Activated T-helper 1 cell treated with anti-CD3 and anti-CD28 coated beads, Interleukin-2, amount 50 U/mL, for 16 hours (primary cell): ENCODE measurements around the gene HEATR5A.
"Not testable (repeated sequence)": the region's sequence is repeated elsewhere in the genome, so short reads cannot be mapped to it uniquely, and the experiment has no call there.

Source experiments
- DNase-seq, 2 donors: peaks; one replicate each; pipeline ENCODE4 v3.0.0-alpha.2; 2020; ENCODE audit warnings: low read depth in 1 of 2, low spot score in 1 of 2

Gene HEATR5A

GRCh38 chr14:31259040-31259435 is 161.3 kb downstream of the HEATR5A start:
- not testable (repeated sequence) for DNase-seq

DNA sequence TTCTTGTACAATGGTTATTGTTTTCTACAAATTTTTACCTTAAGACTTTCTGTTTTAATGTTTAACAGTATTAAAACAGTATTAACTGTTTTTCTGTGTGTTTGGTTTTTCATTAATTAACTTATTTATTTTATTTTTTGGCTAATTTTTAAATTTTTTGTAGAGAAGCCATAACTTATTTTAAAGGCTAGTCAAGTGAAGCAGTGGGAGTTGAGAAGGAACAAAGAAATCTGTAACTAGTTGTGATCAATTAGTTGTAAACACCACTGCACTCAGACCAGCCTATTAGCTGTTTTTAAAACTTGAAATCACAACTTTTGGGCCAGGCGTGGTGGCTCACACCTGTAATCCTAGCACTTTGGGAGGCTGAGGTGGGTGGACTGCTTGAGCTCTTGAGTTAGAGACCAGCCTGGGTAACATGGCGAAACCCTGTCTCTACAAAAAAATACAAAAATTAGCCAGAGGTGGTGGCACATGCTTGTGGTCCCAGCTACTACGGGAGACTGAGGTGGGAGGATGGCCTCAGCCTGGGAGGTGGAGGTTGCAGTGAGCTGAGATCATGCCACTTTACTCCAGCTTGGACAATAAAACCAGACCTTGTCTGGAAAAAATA is 161.8 kb downstream of the HEATR5A start:
- no peak for DNase-seq

- not testable (repeated sequence) for DNase-seq
Measured at GRCh38 chr14:31257554-31258426, 162.6 kb downstream of the HEATR5A start.

DNA sequence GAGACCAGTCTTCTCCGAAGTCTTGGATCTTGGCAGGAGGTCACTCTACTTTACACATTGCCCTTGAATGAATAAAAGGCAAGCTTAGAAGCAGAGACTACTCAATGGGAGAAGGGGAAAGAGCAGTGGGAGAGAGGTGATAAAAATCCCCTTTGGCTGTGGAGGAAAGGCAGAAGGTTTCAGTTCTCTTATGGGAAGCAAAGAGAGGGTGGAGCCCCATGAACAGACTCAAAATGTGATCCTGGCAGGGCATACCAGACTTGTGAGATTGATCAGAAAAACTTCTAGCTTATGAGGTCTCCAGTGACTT is 163.2 kb downstream of the HEATR5A start:
- no peak for DNase-seq

GRCh38 chr14:31256534-31257243 is 163.7 kb downstream of the HEATR5A start:
- no peak for DNase-seq

- not testable (repeated sequence) for DNase-seq
Measured at GRCh38 chr14:31255918-31256317, 164.4 kb downstream of the HEATR5A start.

DNA sequence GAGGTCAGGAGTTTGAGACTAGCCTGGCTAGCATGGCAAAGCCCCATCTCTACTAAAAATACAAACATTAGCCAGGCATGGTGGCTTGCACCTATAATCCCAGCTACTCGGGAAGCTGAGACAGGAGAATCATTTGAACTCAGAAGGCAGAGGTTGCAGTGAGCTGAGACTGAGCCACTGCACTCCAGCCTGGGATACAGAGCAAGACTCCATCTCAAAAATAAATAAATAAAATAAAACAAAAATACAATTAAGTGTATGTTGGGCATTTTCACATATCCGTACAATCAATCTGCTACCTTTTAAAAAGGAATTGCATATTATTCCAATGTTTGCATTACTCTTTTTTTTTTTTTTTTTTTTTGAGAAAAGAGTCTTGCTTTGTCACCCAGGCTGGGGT is 165.1 kb downstream of the HEATR5A start:
- DNase-seq = no peak

DNA sequence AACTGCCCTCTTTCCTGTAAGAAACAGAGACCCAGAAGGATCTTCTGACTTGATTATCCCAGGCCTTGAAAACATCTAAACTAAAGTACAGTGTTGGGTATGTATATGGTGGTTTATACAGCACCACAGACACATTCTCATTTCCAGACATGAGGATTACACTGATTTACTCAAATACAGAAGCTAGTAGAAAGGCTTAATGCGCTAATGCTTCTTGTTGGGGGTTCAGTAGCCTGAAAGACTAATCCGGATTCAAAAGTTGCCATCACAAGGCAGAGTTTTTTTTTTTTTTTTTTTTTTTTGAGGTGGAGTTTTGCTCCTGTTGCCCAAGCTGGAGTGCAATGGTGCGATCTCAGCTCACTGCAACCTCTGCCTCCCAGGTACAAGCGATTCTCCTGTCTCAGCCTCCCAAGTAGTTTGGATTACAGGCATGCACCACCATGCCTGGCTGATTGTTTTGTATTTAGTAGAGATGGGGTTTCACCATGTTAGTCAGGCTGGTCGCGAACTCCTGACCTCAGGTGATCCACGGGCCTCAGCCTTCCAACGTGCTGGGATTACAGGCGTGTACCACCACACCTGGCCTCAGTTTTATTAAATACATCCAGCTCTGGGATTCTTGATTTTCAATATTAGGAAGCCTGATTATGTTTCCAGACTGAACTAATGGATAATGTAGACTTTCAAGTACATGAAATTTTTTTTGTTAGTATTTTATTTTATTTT is 166.4 kb downstream of the HEATR5A start:
- DNase-seq = no peak

- no peak for DNase-seq
Measured at GRCh38 chr14:31252865-31253264, 167.5 kb downstream of the HEATR5A start.

- DNase-seq = no peak
Measured at GRCh38 chr14:31251028-31251958, 169.1 kb downstream of the HEATR5A start.

DNA sequence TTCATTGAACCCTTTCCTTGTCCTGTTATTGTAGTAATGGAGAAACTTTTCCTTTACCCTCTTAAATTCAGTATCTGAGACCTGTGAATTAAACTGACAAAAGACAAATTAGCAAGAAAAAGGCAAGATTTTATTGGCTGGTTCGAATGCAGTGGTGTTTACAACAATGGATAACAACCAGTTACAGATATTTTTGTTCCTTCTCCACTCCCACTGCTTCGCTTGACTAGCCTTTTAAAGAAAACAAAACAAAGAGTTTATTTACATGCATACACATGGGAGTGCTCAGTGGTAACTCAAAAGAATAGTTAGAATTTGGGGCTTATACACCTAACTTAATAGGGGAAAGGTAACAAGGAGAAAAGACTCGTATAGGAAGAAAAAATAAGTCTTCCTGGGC is 175.7 kb downstream of the HEATR5A start:
- no peak for DNase-seq

DNA sequence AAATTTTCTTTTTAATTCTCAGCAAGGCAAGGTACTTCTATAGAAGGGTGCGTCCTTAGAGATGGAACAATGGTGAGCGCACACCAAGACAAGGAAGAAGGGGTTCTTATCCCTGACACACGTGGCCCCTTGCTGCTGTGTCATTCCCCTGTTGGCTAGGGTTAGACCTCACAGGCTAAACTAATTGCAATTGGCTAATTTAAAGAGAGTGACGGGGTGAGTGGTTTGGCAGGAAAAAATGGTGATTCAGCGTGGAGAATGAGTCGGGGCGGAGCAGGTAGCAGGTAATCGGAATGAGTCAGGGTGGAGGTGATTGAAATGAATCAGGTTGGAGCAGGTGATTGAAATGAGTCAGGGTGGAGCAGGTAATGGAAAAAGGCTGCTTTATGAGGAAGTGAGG is 176.5 kb downstream of the HEATR5A start:
- no peak for DNase-seq

DNA sequence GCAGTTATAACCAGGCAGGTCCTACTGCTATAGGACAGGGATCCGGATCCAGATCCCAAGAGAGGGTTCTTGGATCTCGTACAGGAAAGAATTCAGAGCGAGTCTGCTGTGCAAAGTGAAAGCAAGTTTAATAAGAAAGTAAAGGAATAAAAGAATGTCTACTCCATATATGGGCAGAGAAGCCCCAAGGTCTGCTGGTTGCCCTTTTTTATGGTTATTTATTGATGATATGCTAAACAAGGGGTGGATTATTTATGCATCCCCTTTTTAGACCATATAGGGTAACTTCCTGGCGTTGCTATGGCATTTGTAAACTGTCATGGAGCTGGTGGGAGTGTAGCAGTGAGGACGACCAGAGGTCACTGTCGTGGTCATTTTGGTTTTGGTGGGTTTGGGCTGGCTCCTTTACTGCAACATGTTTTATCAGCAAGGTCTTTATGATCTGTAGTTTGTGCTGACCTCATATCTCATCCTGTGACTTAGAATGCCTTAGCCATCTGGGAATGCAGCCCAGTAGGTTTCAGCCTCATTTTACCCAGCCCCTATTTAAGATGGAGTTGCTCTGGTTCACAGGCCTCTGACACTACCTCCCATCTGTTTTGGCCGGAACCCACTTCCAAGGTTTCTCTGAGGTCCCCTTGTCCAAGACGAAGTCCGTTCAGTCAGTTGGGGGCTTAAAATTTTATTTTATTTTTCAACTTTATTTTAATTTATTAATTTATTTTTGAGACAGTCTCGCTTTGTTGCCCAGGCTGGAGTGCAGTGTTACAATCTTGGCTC is 178.0 kb downstream of the HEATR5A start:
- DNase-seq = not testable (repeated sequence)
